ENCODE data around the gene GDA. TPM values are rescaled to one million over a fixed set of nuclear protein-coding genes. Genes with fewer than 3 reads are reported as not detected.

The GDA gene
- total RNA-seq, result under 1 TPM; 0.09 to 0.52 (median 0.35) TPM
- under 1 TPM; 0.07 to 0.16 (median 0.09) TPM for polyA plus RNA-seq
- long read RNA-seq, donor 1, result 0 reads
- long read RNA-seq, donor 2, result 0 reads

DNA sequence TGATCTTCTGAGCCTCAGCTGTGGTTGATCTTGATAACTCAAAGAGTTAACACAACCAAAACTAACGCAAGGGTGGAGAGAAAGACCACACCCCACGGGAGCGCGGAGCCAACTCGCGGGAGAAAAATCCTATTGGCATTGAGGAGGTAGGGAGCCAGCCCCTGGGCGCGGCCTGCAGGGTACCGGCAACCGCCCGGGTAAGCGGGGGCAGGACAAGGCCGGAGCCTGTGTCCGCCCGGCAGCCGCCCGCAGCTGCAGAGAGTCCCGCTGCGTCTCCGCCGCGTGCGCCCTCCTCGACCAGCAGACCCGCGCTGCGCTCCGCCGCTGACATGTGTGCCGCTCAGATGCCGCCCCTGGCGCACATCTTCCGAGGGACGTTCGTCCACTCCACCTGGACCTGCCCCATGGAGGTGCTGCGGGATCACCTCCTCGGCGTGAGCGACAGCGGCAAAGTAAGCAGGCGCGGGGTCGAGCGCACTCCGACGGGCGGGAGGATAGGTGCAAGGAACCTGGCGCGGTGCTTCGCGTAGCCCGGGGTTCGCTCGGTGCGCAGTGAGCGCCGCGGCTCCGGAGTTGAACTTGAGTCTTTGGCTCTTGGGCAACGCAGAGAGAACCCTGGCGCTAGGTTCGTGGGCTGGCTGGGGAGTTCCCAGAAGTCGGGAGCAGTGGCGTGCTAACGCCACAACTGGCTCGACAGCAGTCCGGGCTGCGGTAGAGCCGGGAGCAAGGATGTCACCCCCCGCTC is at the start of gene GDA:
Gene GDA, plus strand, starts transcription at position 210 of the 745 bp plus-strand sequence. Its CDS starts 120 bp downstream, at position 330.
- TF ChIP-seq, protein P1, sequence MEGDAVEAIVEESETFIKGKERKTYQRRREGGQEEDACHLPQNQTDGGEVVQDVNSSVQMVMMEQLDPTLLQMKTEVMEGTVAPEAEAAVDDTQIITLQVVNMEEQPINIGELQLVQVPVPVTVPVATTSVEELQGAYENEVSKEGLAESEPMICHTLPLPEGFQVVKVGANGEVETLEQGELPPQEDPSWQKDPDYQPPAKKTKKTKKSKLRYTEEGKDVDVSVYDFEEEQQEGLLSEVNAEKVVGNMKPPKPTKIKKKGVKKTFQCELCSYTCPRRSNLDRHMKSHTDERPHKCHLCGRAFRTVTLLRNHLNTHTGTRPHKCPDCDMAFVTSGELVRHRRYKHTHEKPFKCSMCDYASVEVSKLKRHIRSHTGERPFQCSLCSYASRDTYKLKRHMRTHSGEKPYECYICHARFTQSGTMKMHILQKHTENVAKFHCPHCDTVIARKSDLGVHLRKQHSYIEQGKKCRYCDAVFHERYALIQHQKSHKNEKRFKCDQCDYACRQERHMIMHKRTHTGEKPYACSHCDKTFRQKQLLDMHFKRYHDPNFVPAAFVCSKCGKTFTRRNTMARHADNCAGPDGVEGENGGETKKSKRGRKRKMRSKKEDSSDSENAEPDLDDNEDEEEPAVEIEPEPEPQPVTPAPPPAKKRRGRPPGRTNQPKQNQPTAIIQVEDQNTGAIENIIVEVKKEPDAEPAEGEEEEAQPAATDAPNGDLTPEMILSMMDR (IDR thresholded peaks at IDR 0.05), result no peak
- H3K4me3 ChIP-seq, result peak within 1 kb of the TSS; percentile 62
- 1 to 2% (median 2%) methylated on average over 51 to 70 of the region's 70 CpGs for WGBS, 3 donors
- peaks cover 3% of the 10 kb centered on the region for H3K4me1 ChIP-seq
- intact Hi-C loops (cut with DNase I), result no loop called here
- DNase-seq, result no peak
- peak in 2 of 4 donors; percentile 43 to 53 for ATAC-seq
- no peaks in the 10 kb centered on the region for H3K36me3 ChIP-seq (ENCODE audit: insufficient read depth in 1 of 2, low read depth in 1 of 2)
- H3K9me3 ChIP-seq, result no peaks in the 10 kb centered on the region
- no peak within 1 kb of the TSS for H3K27ac ChIP-seq
- peaks cover 0 to 12% (median 0%) of the 10 kb centered on the region in 3 donors for H3K27me3 ChIP-seq (ENCODE audit: insufficient read depth in 3 of 3, low read length in 2 of 3)

DNA sequence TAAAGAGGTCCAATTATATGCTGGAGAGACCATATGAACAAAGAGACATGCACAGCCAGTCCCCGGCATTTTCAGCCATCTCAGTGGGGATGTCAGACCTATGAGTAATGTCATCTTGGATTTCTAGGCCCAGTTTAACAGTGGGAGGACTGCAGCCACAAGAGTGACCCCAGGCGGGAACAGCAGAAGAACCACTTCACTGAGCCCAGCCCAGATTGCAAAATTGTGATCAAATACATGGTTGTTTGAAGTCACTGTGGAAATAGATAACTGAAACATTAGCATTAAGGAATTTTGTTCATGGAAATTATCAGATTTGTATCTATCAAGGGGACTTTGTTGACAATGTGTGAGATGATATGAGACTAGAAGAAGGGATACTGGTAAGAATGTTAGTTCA is 46.7 kb upstream of the GDA start:
- Histone ChIP-seq H3K36me3 (ENCODE audit: insufficient read depth in 1 of 2, low read depth in 1 of 2) (no peaks in the 10 kb centered on the region), H3K4me1 (no peaks in the 10 kb centered on the region), H3K9me3 (peaks cover 5% of the 10 kb centered on the region), H3K4me3 (no peak overlapping the region), H3K27me3 (ENCODE audit: insufficient read depth in 3 of 3, low read length in 2 of 3) (no peaks in the 10 kb centered on the region), H3K27ac (no peak overlapping the region)
- 78 to 84% (median 82%) methylated on average over 2 of the region's 2 CpGs for WGBS, 3 donors
- ATAC-seq (no peak), DNase-seq (no peak)
- intact Hi-C loops (cut with DNase I), result no loop called here
- TF ChIP-seq, protein P1 (IDR thresholded peaks at IDR 0.05), result no peak

DNA sequence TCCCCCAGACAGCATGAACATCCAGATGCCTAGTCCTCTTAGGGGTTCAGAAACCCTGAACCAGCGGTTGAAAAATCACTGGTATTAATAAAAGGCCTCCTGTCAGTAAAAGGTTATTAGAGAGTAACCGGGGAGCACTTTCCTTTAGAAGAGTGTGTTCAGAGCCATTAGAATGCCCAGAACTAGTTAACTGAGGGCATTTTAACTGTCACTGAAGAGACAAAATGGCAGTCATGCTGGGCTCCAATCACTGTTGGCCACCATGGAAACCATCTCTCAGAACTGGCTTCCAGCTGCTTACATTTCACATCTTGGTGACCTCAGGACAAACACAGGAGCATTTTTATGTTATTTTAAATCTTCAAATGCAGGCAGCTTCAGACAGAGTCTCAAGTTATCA is 36.2 kb upstream of the GDA start:
- H3K27me3 ChIP-seq (ENCODE audit: insufficient read depth in 3 of 3, low read length in 2 of 3), result no peaks in the 10 kb centered on the region
- ATAC-seq (no peak), DNase-seq (no peak)
- TF ChIP-seq, protein P1 (IDR thresholded peaks at IDR 0.05), result no peak
- H3K4me1 ChIP-seq, result no peaks in the 10 kb centered on the region
- intact Hi-C loops (cut with DNase I), result no loop called here
- no peaks in the 10 kb centered on the region for H3K9me3 ChIP-seq
- no peaks in the 10 kb centered on the region for H3K36me3 ChIP-seq (ENCODE audit: insufficient read depth in 1 of 2, low read depth in 1 of 2)
- 89 to 91% (median 90%) methylated on average over 2 of the region's 2 CpGs for WGBS, 3 donors
- H3K4me3 ChIP-seq, result no peak overlapping the region
- no peak overlapping the region for H3K27ac ChIP-seq

DNA sequence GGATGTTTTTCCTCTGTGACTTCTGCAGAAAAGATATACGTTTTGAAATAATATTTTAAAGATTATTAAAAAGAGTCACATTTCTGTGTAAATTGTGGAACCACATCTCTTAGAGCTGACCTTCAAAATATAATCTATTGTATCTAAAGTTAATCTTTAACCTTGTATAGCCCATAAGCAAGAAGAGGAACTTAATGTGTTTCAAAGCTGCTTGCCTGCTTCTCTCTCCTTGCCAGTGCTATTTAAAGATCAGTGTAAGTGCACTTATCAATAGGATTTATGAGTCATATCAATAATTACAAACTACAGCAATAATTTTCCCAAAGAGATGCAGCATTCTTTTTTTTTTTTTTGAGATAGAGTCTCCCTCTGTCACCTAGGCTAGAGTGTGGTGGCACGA is 29.4 kb upstream of the GDA start:
- TF ChIP-seq, protein P1 (IDR thresholded peaks at IDR 0.05), result no peak
- ATAC-seq, result no peak

More for the DNA sequence above, 29.4 kb upstream of the GDA start:
- WGBS, 3 donors, result 52 to 69% (median 68%) methylated on average over 2 of the region's 2 CpGs
- no peak for DNase-seq
- H3K9me3 ChIP-seq, result no peaks in the 10 kb centered on the region
- no peak overlapping the region for H3K27ac ChIP-seq
- H3K4me1 ChIP-seq, result no peaks in the 10 kb centered on the region
- H3K4me3 ChIP-seq, result no peak overlapping the region
- no peaks in the 10 kb centered on the region for H3K27me3 ChIP-seq (ENCODE audit: insufficient read depth in 3 of 3, low read length in 2 of 3)
- intact Hi-C loops (cut with DNase I), result no loop called here
- H3K36me3 ChIP-seq (ENCODE audit: insufficient read depth in 1 of 2, low read depth in 1 of 2), result no peaks in the 10 kb centered on the region

All from psoas muscle (tissue), 8 donors.